HUES48 (cell line): ENCODE results near the gene DZANK1.
"Not testable (repeated sequence)": the region's sequence is repeated elsewhere in the genome, so short reads cannot be mapped to it uniquely, and the experiment has no call there.

Source experiments
- H3K27ac ChIP-seq: one replicate; pipeline ENCODE4 v1.7.0; 2013; ENCODE audit warnings: low read depth, low read length, inconsistent platforms
- H3K27me3 ChIP-seq: 2 replicates; pipeline ENCODE4 v1.6.1; 2013; ENCODE audit warnings: mild to moderate bottlenecking, low read length; ENCODE audit not compliant: control insufficient read depth, insufficient read depth
- H3K36me3 ChIP-seq: 2 replicates; pipeline ENCODE4 v1.6.1; 2013; ENCODE audit warnings: low read length; ENCODE audit not compliant: control insufficient read depth, insufficient read depth
- H3K4me1 ChIP-seq: 2 replicates; pipeline ENCODE4 v1.6.1; 2013; ENCODE audit warnings: mild to moderate bottlenecking, low read length; ENCODE audit not compliant: control insufficient read depth, insufficient read depth
- H3K4me3 ChIP-seq: 2 replicates; pipeline ENCODE4 v1.5.1; 2013; ENCODE audit warnings: mild to moderate bottlenecking, low read depth, low read length
- H3K9ac ChIP-seq: 2 replicates; pipeline ENCODE4 v1.6.1; 2013; ENCODE audit warnings: mild to moderate bottlenecking, low read depth, low read length, moderate library complexity
- H3K9me3 ChIP-seq: 2 replicates; pipeline ENCODE4 v1.6.1; 2013; ENCODE audit warnings: low read length; ENCODE audit not compliant: control insufficient read depth, insufficient read depth

DZANK1 gene

DNA sequence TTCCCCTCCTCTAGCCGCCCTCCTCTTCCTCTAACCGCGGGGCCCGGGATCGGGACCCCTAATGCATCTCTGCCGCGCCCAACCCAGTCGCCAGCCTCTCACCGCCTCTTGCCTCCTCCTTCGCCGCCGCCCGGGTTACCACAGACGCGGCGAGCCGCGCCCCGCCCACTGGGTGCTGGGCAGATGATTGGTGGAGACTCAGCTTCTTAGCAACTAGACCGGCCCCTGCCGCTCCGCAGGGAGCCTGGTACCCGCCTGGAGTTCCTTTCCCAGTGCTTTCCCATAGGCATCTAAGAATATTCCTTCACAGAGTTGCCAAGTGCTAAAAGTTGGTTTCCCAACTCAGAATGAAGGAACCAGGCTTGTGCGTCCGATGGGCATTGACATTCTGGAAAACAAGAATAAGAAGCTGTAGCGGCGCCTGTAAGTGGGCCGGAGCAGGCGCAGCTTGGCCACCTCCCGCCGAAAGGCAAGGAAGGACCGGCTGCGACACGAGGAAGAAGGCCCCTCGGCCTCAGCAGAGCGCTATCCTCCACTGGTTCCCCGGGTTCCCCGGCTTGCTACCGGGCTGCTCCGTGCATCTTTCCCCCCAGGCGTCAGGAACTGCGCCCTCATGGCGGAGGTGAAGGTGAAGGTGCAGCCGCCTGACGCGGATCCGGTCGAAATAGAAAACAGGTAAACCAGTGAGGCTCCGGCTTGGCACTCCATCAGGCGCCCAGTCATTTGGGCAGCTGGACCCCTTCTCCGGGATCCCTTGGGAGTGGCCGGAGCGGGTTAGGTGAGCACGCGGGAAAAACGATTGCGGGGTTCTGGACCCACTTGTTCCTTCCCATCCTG, at the start of gene DZANK1, which contains the start of gene POLR3F:
Gene DZANK1, minus strand, starts transcription at position 137 of the 837 bp plus-strand sequence. CDS start 1,672 bp downstream, outside the sequence.
Gene POLR3F, plus strand, starts transcription at position 497 of the 837 bp plus-strand sequence. Its CDS starts 117 bp downstream, at position 614.
- Histone ChIP-seq H3K27ac (peak within 1 kb of the TSS; percentile 98), H3K9ac (peak within 1 kb of the TSS; percentile 91), H3K36me3 (peaks cover 25% of the 10 kb centered on the region), H3K27me3 (no peaks in the 10 kb centered on the region), H3K4me1 (0 out of 2 replicates have a peak, but pooled peaks cover 3% of the 10 kb centered on the region), H3K9me3 (no peaks in the 10 kb centered on the region), H3K4me3 (peak within 1 kb of the TSS; percentile 72)

DNA sequence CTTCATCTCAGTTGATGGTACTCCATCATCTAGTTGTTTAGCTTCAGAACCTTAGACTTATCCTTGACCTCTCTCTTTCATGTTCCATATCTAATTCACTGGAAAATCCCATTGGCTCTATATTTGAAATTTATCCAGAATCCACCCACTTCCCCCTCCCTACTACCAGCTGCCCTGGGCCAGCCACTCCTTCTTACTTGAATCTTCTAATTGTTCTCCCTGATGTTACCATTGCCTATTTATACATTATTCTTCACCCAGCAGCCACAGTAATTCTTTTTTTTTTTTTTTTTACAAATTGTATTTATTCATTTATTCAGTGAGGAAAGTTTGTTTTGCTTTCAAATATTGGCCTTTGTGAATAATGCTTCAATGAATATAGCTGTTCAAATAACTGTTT, 49.1 kb upstream of the DZANK1 start:
- no peak overlapping the region for H3K4me3 ChIP-seq
- H3K4me1 ChIP-seq = no peaks in the 10 kb centered on the region
- no peaks in the 10 kb centered on the region for H3K9me3 ChIP-seq
- no peak overlapping the region for H3K27ac ChIP-seq
- no peaks in the 10 kb centered on the region for H3K27me3 ChIP-seq
- no peak overlapping the region for H3K9ac ChIP-seq
- peaks cover 62% of the 10 kb centered on the region for H3K36me3 ChIP-seq

DNA sequence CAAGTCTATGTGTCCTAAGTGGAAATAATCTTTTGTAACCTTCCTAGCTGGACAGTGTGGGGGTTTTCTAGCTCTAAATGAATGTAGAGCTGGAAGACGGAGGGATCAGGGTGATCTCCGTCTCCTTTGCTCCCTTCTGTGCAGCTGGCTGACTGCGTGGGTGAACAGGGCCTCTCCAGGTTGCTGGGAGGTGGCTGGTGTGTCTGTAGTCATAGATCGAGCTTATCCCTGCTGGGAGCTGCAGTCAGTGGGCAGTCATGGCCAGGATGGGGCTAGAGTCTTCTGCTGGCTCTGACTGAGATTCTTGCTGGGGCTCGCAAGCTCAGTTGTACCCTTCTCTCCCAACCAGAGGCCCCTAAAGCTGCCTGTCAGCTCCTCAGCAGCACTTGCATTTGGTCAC, 47.3 kb upstream of the DZANK1 start:
- Histone ChIP-seq H3K27ac (no peak overlapping the region), H3K9me3 (no peaks in the 10 kb centered on the region), H3K4me3 (no peak overlapping the region), H3K27me3 (no peaks in the 10 kb centered on the region), H3K4me1 (no peaks in the 10 kb centered on the region), H3K9ac (no peak overlapping the region), H3K36me3 (peaks cover 75% of the 10 kb centered on the region)

DNA sequence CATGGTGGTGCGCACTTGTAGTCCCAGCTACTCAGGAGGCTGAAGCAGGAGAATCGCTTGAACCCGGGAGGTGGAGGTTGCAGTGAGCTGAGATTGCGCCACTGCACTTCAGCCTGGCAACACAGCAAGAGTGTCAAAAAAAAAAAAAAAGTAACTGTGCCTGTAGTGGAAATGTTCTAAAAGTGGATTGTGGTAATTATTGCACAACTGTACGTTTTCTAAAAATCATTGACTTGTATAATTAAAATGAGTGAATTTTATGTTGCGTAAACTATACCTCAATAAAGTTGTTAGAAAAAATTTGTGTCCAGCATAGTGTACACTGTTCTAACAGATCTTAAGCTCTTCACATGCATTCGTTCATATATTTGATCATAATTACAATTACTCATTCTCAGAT, 46.4 kb upstream of the DZANK1 start:
- H3K27ac ChIP-seq = no peak overlapping the region
- H3K9ac ChIP-seq = no peak overlapping the region
- H3K36me3 ChIP-seq = peaks cover 73% of the 10 kb centered on the region
- no peaks in the 10 kb centered on the region for H3K9me3 ChIP-seq
- no peaks in the 10 kb centered on the region; the same call in 1 of the 2 replicates for H3K4me1 ChIP-seq
- H3K27me3 ChIP-seq = no peaks in the 10 kb centered on the region
- no peak overlapping the region for H3K4me3 ChIP-seq

DNA sequence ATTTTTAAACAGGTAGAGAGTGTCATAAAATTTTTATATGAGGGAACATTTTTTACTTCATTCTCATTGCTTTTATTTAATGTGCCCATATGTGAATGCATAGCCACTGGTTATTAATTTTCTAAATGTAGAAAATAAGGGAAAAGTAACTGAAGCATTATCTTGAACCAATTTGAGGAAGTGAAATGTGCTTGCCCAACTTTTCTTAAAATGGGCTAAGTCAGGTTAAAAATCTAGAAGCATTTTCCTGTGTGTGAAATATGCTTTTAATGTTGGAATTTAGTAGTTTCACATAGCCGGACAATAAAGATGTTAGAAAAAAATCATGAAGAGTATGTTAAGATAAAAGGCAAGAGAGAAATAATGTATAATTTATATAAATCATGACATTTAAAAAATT, 44.7 kb upstream of the DZANK1 start:
- no peaks in the 10 kb centered on the region; the same call in none of the 2 replicates for H3K4me1 ChIP-seq
- no peak overlapping the region for H3K4me3 ChIP-seq
- no peaks in the 10 kb centered on the region for H3K9me3 ChIP-seq
- H3K9ac ChIP-seq = no peak overlapping the region
- H3K36me3 ChIP-seq = peaks cover 64% of the 10 kb centered on the region
- H3K27me3 ChIP-seq = no peaks in the 10 kb centered on the region
- no peak overlapping the region for H3K27ac ChIP-seq

DNA sequence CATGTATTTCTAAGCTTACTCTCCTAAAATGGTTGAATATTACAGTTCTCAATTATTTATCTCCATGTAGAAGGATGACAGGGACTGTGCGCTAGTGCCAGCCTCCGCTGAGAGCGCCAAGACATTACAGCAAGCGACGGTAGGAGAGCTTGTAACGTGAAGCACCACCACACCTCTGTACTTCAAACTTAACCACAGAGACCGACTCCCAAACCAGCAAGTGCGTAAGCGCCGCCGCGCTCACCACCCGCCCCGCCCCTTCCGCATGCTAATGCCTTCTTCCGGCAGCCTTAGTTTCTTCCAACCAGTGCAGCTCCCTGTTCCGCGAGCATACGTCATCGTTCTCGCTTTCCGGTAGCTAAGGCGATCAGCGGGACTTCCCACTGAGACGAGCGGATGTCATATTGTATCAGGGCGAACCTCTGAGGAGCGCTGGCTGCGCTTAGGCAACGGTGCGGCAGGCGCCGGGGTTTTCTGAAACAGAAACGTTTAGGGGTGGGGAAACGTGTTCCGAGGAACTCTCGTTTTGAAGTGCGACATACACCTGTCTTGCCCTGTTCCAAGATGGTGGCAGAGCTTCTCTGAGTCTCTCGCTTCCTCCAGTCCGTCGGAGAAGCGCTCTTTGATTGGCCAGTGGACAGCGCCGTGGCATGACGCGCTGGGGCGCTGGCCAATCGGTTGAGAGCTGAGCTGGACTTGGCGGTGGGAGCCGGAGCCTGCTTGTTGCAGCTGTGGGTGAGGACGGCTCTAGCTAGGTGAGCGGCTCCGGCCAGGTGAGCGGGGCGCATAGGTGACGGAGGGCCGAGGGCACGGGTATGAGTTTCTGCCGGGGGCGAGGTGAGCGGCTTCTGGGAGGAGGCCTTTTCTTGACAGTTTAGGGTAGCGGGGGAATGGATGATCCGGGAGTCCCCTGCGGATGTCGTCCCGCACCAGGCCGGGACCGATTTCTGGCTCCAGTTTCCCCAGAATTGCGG, 40.7 kb upstream of the DZANK1 start, which contains the start of gene SEC23B:
Gene SEC23B, plus strand, starts transcription at position 723 of the 974 bp plus-strand sequence. CDS start 2,896 bp downstream, outside the sequence.
- no peaks in the 10 kb centered on the region for H3K27me3 ChIP-seq
- H3K9me3 ChIP-seq = no peaks in the 10 kb centered on the region
- no peaks in the 10 kb centered on the region; the same call in none of the 2 replicates for H3K4me1 ChIP-seq
- peak within 1 kb of the TSS; percentile 97 for H3K9ac ChIP-seq
- peaks cover 28% of the 10 kb centered on the region for H3K36me3 ChIP-seq
- H3K4me3 ChIP-seq = peak within 1 kb of the TSS; percentile 94
- H3K27ac ChIP-seq = peak within 1 kb of the TSS; percentile 100

DNA sequence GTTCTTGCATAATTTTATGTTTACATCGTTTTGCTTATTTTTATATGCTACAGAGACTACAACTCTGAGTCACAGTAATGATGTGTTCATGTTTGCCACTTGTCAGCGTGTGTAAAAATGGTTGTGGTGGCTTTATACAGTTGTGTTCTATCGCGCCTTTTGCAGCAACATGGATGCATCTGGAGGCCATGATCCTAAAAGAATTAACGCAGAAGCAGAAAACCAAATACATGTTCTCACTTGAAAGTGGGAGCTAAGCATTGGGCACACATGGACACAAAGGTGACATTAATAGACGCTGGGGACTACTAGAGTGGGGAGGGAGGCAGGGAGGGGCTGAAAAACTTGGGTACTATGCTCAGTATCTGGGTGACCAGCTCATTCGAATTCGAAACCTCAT, 39.9 kb upstream of the DZANK1 start:
- H3K4me3 ChIP-seq = peak overlapping the region; percentile 94
- H3K4me1 ChIP-seq = no peaks in the 10 kb centered on the region; the same call in none of the 2 replicates
- no peaks in the 10 kb centered on the region for H3K27me3 ChIP-seq
- no peaks in the 10 kb centered on the region for H3K9me3 ChIP-seq
- H3K36me3 ChIP-seq = peaks cover 21% of the 10 kb centered on the region
- H3K27ac ChIP-seq = peak overlapping the region; percentile 100
- H3K9ac ChIP-seq = peak overlapping the region; percentile 97

DNA sequence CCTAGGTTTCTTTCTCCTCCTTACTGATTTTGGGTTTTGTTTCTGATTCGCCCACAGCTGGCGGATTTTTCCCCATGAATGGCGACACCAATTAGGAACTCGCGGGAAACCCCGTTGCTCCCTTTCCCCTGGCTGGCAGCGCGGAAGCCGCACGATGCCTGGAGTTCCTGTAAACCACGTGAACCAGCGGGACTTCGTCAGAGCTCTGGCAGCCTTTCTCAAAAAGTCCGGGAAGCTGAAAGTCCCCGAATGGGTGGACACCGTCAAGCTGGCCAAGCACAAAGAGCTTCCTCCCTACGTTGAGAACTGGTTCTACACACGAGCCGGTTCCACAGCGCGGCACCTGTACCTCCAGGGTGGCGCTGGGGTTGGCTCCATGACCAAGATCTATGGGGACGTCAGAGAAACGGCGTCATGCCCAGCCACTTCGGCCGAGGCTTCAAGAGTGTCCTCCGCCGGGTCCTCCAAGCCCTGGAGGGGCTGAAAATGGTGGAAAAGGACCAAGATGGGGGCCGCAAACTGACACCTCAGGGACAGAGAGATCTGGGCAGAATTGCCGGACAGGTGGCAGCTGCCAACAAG, 37.7 kb upstream of the DZANK1 start:
- H3K9ac ChIP-seq = no peak overlapping the region
- no peaks in the 10 kb centered on the region for H3K36me3 ChIP-seq
- H3K27ac ChIP-seq = no peak overlapping the region
- H3K9me3 ChIP-seq = no peaks in the 10 kb centered on the region
- H3K4me3 ChIP-seq = no peak overlapping the region
- H3K4me1 ChIP-seq = no peaks in the 10 kb centered on the region; the same call in none of the 2 replicates
- no peaks in the 10 kb centered on the region for H3K27me3 ChIP-seq

DNA sequence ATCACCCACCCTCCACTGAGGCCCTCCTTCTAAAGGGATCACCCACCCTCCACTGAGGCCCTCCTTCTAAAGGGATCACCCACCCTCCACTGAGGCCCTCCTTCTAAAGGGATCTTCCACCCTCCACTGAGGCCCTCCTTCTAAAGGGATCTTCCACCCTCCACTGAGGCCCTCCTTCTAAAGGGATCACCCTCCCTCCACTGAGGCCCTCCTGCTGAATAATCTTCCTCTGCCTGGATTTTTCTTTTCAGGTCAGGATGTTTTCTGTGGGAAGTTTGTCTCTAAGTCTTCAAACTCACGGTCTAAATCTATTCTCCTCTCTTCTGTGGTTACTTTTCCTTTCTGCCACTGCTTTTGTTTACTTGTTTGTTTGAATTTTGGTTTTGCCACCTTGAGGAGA, 34.8 kb upstream of the DZANK1 start:
- not testable (repeated sequence) for H3K9ac ChIP-seq, H3K36me3 ChIP-seq, H3K9me3 ChIP-seq, H3K27me3 ChIP-seq, H3K4me1 ChIP-seq, H3K27ac ChIP-seq, H3K4me3 ChIP-seq

DNA sequence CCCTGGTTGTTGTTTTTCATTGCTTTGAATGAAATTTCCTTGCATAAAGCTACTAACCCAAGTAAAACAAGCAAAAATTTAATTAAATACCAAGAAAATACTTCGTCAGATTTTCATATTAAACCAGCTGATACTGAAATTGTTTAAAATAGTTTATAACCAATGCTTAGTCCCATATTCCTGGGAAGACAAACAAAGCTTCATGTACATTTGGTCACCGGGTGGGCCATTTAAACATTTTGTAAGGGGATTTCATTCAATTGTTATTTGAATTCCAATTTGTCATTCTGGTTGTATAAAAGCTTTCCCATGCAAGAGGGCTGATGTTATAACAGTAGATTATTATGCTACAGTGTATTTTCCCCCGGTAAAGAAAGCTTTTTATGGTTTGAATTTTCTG, 30.8 kb upstream of the DZANK1 start:
- no peaks in the 10 kb centered on the region for H3K9me3 ChIP-seq
- H3K27me3 ChIP-seq = no peaks in the 10 kb centered on the region
- peaks cover 12% of the 10 kb centered on the region for H3K36me3 ChIP-seq
- H3K4me1 ChIP-seq = peaks cover 8% of the 10 kb centered on the region
- H3K27ac ChIP-seq = peak overlapping the region; percentile 89
- H3K9ac ChIP-seq = no peak overlapping the region
- peak overlapping the region; percentile 88 for H3K4me3 ChIP-seq
